Natural killer cell (primary cell): ENCODE results near the gene USP7. TPM values are rescaled to one million over a fixed set of nuclear protein-coding genes. Genes with fewer than 3 reads are reported as not detected.

ENCODE experiments used
- ATAC-seq, 3 donors: fragments of 150-1000 bp in 2 of 3; fragments of 200-7000 bp in 1 of 3; cut with Tn5 transposase; 1 replicate in 1 of 3; 2 replicates in 2 of 3; pipeline ENCODE4 v1.10.0; 2021; ENCODE audit warnings: mild to moderate bottlenecking in 2 of 3, moderate library complexity in 2 of 3
- DNase-seq, 2 donors: peaks; one replicate each; pipeline versions ENCODE4 v3.0.0 to v3.0.0-alpha.2; 2013 to 2021; ENCODE audit warnings: mixed read lengths in 1 of 2
- H3K27ac ChIP-seq: one replicate; pipeline ENCODE4 v1.5.1; 2013; ENCODE audit warnings: mild to moderate bottlenecking, low read length
- H3K27me3 ChIP-seq: one replicate; pipeline ENCODE4 v1.6.1; 2013; ENCODE audit warnings: low read length; ENCODE audit not compliant: control insufficient read depth, insufficient read depth
- H3K36me3 ChIP-seq: one replicate; pipeline ENCODE4 v1.6.1; 2013; ENCODE audit warnings: low read length; ENCODE audit not compliant: control insufficient read depth, insufficient read depth
- H3K4me1 ChIP-seq: one replicate; pipeline ENCODE4 v1.6.1; 2013; ENCODE audit warnings: low read length; ENCODE audit not compliant: control insufficient read depth, insufficient read depth
- H3K4me3 ChIP-seq: one replicate; pipeline ENCODE4 v1.5.1; 2013; ENCODE audit warnings: low read length
- H3K9me3 ChIP-seq: one replicate; pipeline ENCODE4 v1.6.1; 2013; ENCODE audit warnings: low read length; ENCODE audit not compliant: control insufficient read depth, insufficient read depth
- H3K27ac Mint-ChIP-seq, 2 donors: one replicate each; pipeline ENCODE4 v1.8.0; 2022; ENCODE audit warnings: mild to moderate bottlenecking in 2 of 2, mixed read lengths in 2 of 2, moderate library complexity in 1 of 2
- H3K27me3 Mint-ChIP-seq, 2 donors: one replicate each; pipeline ENCODE4 v1.8.0; 2022; ENCODE audit warnings: low read depth in 2 of 2, mixed read lengths in 2 of 2
- H3K36me3 Mint-ChIP-seq: one replicate; pipeline ENCODE4 v1.8.0; 2022; ENCODE audit warnings: mixed read lengths
- H3K4me1 Mint-ChIP-seq, 2 donors: one replicate each; pipeline ENCODE4 v1.8.0; 2022; ENCODE audit warnings: mixed read lengths in 2 of 2
- H3K4me3 Mint-ChIP-seq: one replicate; pipeline ENCODE4 v1.8.0; 2022; ENCODE audit warnings: mild to moderate bottlenecking, moderate library complexity, mixed read lengths
- H3K9me3 Mint-ChIP-seq, 2 donors: one replicate each; pipeline ENCODE4 v1.8.0; 2022; ENCODE audit warnings: mixed read lengths in 2 of 2
- CTCF ChIP-seq: fragments of 200-600 bp; IDR thresholded peaks from one replicate; pipeline ENCODE4 v1.8.0; 2022; ENCODE audit warnings: antibody characterized with exemption
- WGBS: methylation state at CpG from one replicate; pipeline ENCODE4 v1.1.7; 2013; ENCODE audit warnings: missing lambda C conversion rate; ENCODE audit not compliant: insufficient coverage; 5-methylcytosine and 5-hydroxymethylcytosine counted together
- intact Hi-C: fragments of 100-400 bp; cut with micrococcal nuclease; formaldehyde crosslinking; loops from one replicate; pipeline ENCODE4 v1.14.2; 2022
- total RNA-seq, 4 donors: library from RNA; stranded (reverse); fragments of 120-200 nt in 1 of 4; gene quantifications; one replicate each; pipeline versions ENCODE4 v1.2.3 to v1.2.4, GENCODE V29; 2013 to 2022

Gene USP7
- total RNA-seq, 3 donors from 2014 or later (not counting 1 experiment from before 2014, with no cell fraction given), result 213 to 268 (median 236) TPM

- Mint-ChIP-seq H3K27ac (no peak overlapping the region), H3K9me3 (no peaks in the 10 kb centered on the region), H3K4me3 (no peak overlapping the region), H3K4me1 (peaks cover 51 to 55% of the 10 kb centered on the region in 2 donors), H3K27me3 (no peaks in the 10 kb centered on the region), H3K36me3 (no peaks in the 10 kb centered on the region)
- Histone ChIP-seq H3K27ac (no peak overlapping the region), H3K9me3 (no peaks in the 10 kb centered on the region), H3K4me3 (no peak overlapping the region), H3K36me3 (peaks cover 28% of the 10 kb centered on the region), H3K4me1 (peaks cover 2% of the 10 kb centered on the region), H3K27me3 (no peaks in the 10 kb centered on the region)
- no peak for DNase-seq
- no peak for ATAC-seq
- TF ChIP-seq CTCF, result no peak
- intact Hi-C loops, result no loop called here
- 94% methylated on average over 11 of the region's 11 CpGs for WGBS
Measured at GRCh38 chr16:8926827-8927226, 36.9 kb downstream of the USP7 start.

GRCh38 chr16:8925455-8925854 is 38.3 kb downstream of the USP7 start:
- no peak overlapping the region for H3K4me3 Mint-ChIP-seq
- H3K36me3 ChIP-seq, result peaks cover 42% of the 10 kb centered on the region
- no peaks in the 10 kb centered on the region for H3K36me3 Mint-ChIP-seq
- TF ChIP-seq CTCF, result no peak
- H3K4me1 ChIP-seq, result no peaks in the 10 kb centered on the region
- DNase-seq (no peak), ATAC-seq (no peak)
- no peak overlapping the region for H3K4me3 ChIP-seq
- H3K9me3 ChIP-seq, result no peaks in the 10 kb centered on the region
- peaks cover 46 to 47% of the 10 kb centered on the region in 2 donors for H3K4me1 Mint-ChIP-seq
- WGBS, result 92% methylated on average over 7 of the region's 7 CpGs
- H3K27me3 ChIP-seq, result no peaks in the 10 kb centered on the region
- H3K27ac ChIP-seq, result no peak overlapping the region
- intact Hi-C loops, result no loop called here
- H3K27me3 Mint-ChIP-seq, result no peaks in the 10 kb centered on the region
- no peaks in the 10 kb centered on the region for H3K9me3 Mint-ChIP-seq
- H3K27ac Mint-ChIP-seq, result no peak overlapping the region

GRCh38 chr16:8924214-8924613 is 39.5 kb downstream of the USP7 start:
- Histone ChIP-seq H3K27ac (no peak overlapping the region), H3K36me3 (peaks cover 44% of the 10 kb centered on the region), H3K27me3 (no peaks in the 10 kb centered on the region), H3K4me1 (peaks cover 5% of the 10 kb centered on the region), H3K4me3 (no peak overlapping the region), H3K9me3 (no peaks in the 10 kb centered on the region)
- intact Hi-C loops, result no loop called here
- no peaks in the 10 kb centered on the region for H3K27me3 Mint-ChIP-seq
- ATAC-seq (peak in 1 of 3 donors; percentile 41), DNase-seq (no peak)
- TF ChIP-seq CTCF, result no peak
- no peaks in the 10 kb centered on the region for H3K36me3 Mint-ChIP-seq
- H3K9me3 Mint-ChIP-seq, result no peaks in the 10 kb centered on the region
- H3K27ac Mint-ChIP-seq, result peak overlapping the region in 1 of 2 donors; percentile 35
- peaks cover 47 to 52% of the 10 kb centered on the region in 2 donors for H3K4me1 Mint-ChIP-seq
- 76% methylated on average over 4 of the region's 4 CpGs for WGBS
- no peak overlapping the region for H3K4me3 Mint-ChIP-seq

GRCh38 chr16:8923199-8923598 is 40.5 kb downstream of the USP7 start:
- no peak for DNase-seq
- no peaks in the 10 kb centered on the region for H3K36me3 Mint-ChIP-seq
- no peak for TF ChIP-seq CTCF
- peaks cover 40 to 55% of the 10 kb centered on the region in 2 donors for H3K4me1 Mint-ChIP-seq
- H3K27ac Mint-ChIP-seq, result no peak overlapping the region
- no peaks in the 10 kb centered on the region for H3K9me3 Mint-ChIP-seq
- WGBS, result 95% methylated on average over 11 of the region's 11 CpGs
- Histone ChIP-seq H3K36me3 (peaks cover 43% of the 10 kb centered on the region), H3K27ac (no peak overlapping the region), H3K4me3 (no peak overlapping the region), H3K9me3 (no peaks in the 10 kb centered on the region), H3K4me1 (peaks cover 5% of the 10 kb centered on the region), H3K27me3 (no peaks in the 10 kb centered on the region)
- H3K27me3 Mint-ChIP-seq, result no peaks in the 10 kb centered on the region
- ATAC-seq, result no peak
- intact Hi-C loops, result no loop called here
- H3K4me3 Mint-ChIP-seq, result no peak overlapping the region
